GM19193 (cell line): ENCODE data around the gene SLC41A3.

Experiments
- POLR2A ChIP-seq: IDR thresholded peaks from 4 replicates; pipeline ENCODE4 v1.6.1; 2011; ENCODE audit not compliant: insufficient read depth, insufficient read length; ENCODE audit errors: extremely low read depth

SLC41A3 gene

DNA sequence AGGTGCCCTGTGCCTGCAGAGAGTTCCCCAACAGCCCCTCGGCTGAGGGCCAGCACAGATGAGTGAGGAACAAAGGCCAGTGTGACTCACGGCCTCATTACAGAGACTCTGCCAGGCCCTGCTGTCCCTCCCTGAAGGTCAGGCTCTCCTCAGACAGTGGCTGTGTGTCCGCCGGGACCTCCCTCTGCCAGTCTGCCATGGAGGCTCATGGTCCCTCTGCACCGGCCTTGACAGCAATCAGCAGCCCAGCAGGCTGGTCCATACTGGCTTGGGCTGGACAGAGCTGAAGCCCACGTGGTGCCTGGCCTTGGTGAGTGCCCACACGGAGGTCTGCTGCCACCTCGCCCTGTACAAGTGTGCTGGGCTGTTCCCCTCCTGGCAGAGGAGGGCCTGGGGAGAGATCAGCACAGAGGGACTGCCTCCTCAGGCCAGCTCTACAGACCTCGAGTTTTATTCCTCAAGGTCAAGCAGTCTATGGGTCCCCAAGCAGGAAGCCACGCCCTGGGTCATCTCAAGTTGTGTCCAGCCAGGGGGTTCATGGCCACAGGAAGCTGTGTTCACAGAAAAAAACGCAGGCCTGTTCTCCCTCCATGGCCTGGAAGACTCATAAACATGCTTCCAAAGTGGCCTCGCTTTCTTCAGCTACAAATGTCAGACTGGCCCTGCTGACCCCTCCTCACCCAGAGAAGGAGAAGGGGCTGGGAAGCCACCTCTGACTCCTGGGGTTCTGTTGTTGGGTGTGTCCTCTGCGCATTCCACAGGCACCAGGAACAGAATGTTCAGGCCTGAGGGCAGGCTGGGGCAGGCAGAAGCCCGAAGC lies 27.0 kb downstream of the SLC41A3 start:
- TF ChIP-seq POLR2A, result no peak

DNA sequence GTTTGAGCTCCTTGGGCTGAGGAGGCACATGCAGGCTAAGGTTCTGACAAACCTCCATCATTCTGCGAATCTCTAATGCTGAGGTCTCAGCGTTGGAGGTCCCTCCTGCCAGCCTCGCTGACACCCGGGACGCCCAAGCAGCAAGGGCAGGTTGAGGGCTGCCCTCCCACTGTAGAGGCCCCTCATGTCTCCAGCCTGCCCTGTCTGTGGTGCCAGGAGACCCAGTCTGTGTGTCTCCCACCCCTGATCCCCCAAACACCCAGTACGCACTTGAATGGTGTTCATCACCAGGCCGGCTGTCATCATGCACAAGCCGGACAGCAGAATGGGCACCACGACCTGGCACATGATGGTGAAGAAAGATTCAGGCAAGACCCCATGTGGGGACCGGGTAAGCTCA lies 27.8 kb downstream of the SLC41A3 start:
- TF ChIP-seq POLR2A, result no peak

DNA sequence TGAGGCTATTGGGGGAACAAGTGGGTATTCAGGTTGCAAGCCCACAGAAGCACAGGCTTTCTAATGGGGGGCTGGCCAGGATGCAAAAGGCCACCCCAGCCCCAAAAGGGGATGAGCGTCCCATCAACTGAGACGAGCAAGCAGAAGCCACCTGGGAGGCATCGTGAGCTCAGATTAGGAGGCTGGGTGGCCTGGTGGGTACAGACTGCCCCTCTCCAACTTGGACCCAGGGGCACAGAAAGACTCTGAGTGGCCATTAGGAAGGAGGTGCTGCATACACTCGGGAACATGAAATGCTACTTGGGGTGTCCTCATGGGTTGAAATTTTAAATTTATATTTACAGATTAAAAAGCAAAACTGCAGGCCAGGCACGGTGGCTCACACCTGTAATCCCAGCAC lies 29.1 kb downstream of the SLC41A3 start:
- no peak for TF ChIP-seq POLR2A

DNA sequence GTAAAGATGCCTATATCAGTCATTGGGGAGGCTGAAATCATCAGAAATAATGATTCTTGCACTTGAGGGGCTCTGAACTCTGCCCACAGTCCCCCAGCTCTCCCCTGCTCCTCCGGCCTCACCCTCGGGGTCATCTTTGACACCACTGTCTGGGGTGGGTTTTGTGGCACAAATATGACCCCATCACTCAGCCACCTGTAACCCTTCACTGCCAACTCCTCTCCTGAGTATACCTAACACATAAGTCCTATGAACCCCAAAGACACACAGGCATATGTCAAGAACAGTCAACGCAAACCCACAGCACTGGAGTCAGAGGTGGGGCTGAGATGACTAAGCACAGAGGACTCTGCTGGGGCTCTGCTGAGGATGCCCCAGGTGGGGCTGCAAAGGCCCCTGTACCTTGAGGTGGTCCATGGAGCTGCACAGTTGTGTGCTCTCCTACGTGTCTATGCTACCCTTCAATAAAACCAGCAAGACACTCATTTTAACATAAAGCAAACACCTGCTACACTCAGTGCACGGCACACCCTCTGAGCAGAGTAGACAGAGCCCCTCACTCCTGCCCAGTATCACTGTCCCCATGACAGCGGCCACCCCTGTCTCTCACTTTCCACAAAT lies 29.9 kb downstream of the SLC41A3 start:
- no peak for TF ChIP-seq POLR2A

DNA sequence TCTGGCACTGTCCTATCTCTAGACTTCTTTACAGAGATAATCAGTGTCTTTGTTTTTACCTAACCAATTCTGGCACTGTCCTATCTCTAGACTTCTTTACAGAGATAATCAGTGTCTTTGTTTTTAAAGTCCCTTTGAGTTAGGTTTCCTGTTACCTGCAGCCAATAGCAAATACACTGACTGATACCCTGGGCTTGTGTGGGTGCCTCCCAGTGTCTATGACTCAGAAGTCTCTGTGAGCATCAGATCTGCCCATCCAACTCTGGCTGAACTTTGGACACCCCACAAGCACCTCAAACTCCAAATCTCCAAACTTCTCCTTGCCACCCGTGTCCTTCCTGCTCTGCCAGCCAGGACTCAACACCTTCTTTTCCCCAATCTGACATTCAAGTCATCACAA lies 30.4 kb downstream of the SLC41A3 start:
- TF ChIP-seq POLR2A, result no peak

DNA sequence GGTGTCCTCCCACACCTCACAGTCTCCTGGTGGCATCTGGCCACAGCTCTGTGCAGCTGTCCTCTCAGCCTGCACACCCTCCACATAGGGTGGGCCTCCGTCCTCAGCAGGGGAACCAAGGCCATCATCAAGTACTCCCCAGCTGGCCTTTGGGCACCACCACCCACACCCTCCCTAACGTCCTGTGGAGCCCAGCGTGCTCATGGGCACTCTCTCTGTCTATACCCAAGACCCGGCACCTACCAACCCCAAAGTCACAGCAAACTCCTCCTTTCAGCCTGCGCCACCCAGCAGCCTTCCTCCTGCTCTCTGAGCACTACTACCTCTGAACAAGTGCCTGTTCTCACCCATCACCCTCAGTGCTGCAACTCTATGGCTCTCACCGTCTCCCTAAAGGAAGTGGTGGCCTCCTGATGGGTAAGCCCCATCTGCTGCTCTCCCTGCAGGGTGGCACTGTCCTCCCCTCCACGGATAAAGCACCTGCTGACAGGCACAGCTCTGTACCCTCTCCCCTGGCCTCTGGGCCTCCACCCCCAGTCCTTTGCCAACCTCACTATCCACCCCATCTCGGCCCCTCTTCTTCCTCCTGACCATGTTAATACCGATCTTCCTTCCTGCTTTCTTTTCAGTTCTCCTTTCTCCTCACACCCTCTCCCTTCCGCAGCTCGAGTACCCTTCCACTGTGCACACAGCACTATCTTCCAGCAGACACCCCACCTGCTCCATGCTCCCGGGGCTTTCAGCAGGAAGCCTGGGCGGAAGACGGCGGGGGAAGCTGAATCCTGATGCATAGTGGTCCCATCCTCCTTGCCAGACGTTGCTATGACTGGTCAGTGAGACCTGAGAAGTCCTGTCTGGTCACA lies 31.5 kb downstream of the SLC41A3 start:
- TF ChIP-seq POLR2A, result no peak

DNA sequence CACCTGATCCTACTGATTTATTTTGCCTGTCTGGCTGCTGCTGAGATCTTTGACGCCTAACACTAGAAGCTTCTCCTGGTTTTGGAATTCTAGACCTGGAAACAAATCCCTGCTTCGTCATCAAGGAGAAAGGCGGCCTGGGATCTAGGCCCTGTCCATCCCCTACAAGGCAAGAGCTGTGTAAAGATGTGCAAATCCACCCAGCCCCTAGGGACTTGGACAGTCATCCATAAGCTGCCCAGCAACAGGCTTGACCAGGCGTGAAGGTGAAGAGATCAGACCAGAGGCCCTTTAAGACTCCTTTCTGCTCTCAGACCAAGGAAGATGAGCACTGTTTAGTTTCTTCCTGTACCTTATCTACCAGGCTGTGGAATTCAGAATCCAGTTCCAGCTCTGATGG lies 32.2 kb downstream of the SLC41A3 start:
- TF ChIP-seq POLR2A, result no peak

DNA sequence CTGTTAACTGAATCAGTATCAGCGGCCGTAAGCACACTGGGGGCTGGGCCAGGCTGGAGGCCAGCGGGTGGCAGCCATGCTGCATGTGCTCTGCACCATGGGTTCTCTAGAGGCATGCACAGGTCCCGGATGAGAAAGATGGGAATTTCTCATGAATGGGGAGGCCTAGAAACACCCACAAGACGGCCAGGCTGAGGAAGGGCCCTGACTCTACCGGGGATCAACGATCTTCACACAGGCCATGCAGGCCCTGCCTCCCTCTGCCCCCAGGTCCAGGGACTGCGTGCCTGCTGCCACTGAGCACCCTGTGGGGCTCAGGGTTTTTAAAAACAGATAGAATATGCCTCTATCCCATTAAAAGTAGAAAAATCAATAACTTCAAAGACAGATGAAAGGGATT lies 32.7 kb downstream of the SLC41A3 start:
- no peak for TF ChIP-seq POLR2A

DNA sequence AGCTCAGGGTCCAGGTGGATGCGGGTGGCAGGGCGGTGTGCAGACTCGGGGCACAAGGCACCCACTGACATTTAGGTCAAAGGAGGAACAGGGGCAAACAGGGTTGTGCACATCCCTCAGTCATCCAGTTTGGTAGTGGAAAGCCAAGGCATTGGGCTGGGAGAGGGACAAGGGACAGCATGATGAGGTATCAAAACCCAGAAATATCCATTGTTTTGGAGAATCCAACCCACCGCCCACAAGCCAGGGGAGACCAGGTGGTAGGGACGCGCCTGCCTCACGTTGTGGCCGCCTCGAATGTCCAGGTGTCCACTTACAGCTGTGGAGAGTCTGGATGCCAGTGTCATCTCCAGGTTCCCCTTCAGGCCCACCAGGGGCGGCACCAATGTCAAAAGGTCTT lies 33.3 kb downstream of the SLC41A3 start:
- TF ChIP-seq POLR2A, result no peak

DNA sequence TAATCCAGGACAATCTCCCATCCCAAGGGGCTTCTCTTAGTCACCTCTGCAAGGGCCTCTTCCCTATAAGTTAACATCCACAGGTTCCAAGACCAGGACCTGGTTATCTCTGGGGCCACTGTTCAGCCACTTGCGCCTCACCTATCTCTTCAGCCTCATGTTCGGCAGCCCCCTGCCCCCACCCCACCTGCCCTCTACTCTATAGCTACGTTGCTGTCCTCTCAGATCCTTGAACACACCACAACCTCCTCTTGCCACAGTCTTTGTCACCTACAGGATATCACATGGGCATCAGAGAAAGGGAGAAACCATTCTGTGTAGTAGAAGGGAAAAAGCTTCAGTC lies 33.9 kb downstream of the SLC41A3 start:
- TF ChIP-seq POLR2A, result no peak

DNA sequence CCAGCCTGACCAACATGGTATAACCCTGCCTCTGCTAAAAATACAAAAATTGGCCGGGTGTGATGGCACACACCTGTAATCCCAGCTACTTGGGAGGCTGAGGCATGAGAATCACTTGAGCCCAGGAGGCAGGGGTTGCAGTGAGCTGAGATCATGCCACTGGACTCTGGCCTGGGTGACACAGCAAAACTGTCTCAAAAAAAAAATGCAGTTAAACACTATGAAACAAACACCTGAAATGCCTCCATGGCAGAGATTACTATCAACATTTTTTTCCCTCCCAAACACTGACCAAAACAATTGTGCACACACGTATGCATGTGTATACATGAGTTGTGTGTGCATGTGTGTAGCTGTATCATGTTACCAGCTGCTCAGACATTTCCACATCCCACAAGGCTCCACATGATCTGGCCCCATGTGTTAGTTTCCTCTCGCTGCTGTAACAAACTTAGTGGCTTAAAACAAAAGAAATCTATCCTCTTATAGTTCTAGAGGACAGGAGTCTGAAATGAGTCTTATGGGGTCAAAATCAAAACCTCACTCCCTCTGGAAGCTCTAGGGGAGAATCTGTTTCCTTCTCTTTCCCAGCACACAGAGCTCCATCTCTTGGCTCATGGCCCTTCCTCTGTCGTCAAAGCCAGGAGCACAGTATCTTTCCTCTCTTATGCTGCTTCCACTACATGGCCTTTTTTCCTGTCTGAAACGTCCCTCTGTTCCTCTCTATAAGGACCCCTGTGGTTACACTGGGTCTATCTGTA lies 34.5 kb downstream of the SLC41A3 start:
- no peak for TF ChIP-seq POLR2A

DNA sequence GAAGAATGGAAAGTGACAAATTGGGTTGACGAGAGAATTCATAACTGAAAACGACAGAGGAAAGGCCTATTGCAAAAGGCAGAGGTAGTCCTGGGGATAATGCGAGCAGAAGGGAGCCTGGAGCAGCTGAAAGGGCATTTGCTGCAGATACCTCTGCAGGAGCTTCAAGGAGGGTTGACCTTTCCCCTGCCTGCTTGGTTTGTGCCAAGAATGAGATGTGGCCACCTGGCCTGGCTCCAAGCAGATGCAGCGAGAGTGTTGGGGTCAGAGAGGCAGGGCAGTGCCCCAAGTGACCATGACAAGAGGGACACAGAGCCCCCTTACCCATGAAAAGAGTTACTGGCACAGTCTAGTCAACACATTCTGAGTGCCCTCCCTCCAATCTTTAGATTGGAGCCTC lies 43.5 kb downstream of the SLC41A3 start:
- TF ChIP-seq POLR2A, result no peak

DNA sequence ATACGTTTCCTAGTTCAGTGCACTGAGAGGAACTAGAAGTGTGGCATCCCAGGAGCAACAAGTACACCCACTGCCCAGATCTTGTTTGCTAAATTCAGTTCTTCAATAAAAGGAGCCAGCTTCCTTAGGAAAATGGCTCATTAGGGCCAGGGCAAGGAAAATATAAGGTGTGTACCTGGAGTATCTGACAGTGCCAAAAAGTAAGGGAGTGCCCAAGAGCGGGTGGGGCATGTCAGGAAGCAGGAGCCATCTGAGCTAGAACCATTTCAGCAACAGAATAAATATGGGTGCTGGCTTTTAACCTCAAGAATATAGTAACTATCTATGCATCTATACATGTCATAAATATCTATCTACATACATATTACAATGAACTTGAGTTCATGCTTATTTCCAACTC lies 44.1 kb downstream of the SLC41A3 start:
- no peak for TF ChIP-seq POLR2A

DNA sequence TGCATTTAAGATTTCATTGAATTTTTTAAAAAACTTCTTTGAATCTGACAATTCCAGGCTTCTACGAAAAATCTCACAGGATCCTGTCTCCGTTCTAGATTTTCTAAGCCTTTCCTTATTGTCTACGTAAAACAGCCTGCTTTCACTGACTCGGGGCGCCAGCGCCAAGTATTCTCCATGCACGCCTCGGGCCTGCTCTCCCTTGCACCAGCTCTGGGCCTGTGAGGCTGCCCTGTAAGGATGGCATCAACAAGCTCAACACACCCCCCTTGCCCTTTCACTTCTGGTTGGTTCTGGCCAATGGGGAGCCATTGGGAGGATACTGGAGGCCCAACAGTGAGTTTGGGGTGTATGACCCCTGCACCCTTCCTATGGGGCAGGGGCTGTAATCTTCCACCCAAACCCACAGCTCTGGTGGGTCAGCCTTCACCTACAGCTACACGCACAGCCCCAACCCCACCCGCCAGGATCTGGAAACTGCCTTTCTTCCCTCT lies 47.8 kb downstream of the SLC41A3 start:
- no peak for TF ChIP-seq POLR2A
